H9 (cell line): ENCODE results near the gene ACOXL. TPM values are rescaled to one million over a fixed set of nuclear protein-coding genes. Genes with fewer than 3 reads are reported as not detected.

Experiments used
- DNase-seq: peaks from one replicate; pipeline ENCODE4 v3.0.0-alpha.2; 2017
- H2AFZ ChIP-seq: one replicate; pipeline ENCODE4 v1.6.1; 2013; ENCODE audit warnings: mild to moderate bottlenecking, low read length, control low read depth, moderate library complexity
- H2AK5ac ChIP-seq: 2 replicates; pipeline ENCODE4 v1.6.1; 2013; ENCODE audit warnings: low read length, control low read depth, mixed read lengths; ENCODE audit not compliant: insufficient read length
- H2BK120ac ChIP-seq: one replicate; pipeline ENCODE4 v1.6.1; 2013; ENCODE audit warnings: low read depth, mild to moderate bottlenecking, low read length, control low read depth, inconsistent platforms; ENCODE audit not compliant: poor library complexity, severe bottlenecking
- H2BK12ac ChIP-seq: 2 replicates; pipeline ENCODE4 v1.6.1; 2013; ENCODE audit warnings: low read length, control low read depth, mixed read lengths, low read depth; ENCODE audit not compliant: insufficient read length
- H2BK15ac ChIP-seq: 2 replicates; pipeline ENCODE4 v1.6.1; 2013; ENCODE audit warnings: low read depth, low read length, control low read depth
- H2BK20ac ChIP-seq: one replicate; pipeline ENCODE4 v1.6.1; 2013; ENCODE audit warnings: low read depth, mild to moderate bottlenecking, low read length, control low read depth, inconsistent platforms; ENCODE audit not compliant: poor library complexity, severe bottlenecking
- H2BK5ac ChIP-seq: 2 replicates; pipeline ENCODE4 v1.6.1; 2013; ENCODE audit warnings: low read length, control low read depth, mixed read lengths; ENCODE audit not compliant: insufficient read length
- H3K14ac ChIP-seq: 2 replicates; pipeline ENCODE4 v1.6.1; 2013; ENCODE audit warnings: low read length, control low read depth; ENCODE audit not compliant: insufficient read depth
- H3K18ac ChIP-seq: 2 replicates; pipeline ENCODE4 v1.6.1; 2013; ENCODE audit warnings: low read depth, mild to moderate bottlenecking, mixed read lengths, low read length, control low read depth; ENCODE audit not compliant: insufficient read length
- H3K23ac ChIP-seq: 2 replicates; pipeline ENCODE4 v1.6.1; 2013; ENCODE audit warnings: low read length, control low read depth, mixed read lengths, low read depth; ENCODE audit not compliant: insufficient read length
- H3K23me2 ChIP-seq: 2 replicates; pipeline ENCODE4 v1.6.1; 2013; ENCODE audit warnings: low read depth, mild to moderate bottlenecking, mixed read lengths, low read length, control low read depth; ENCODE audit not compliant: insufficient read length, poor library complexity, severe bottlenecking
- H3K27ac ChIP-seq: 2 replicates; pipeline ENCODE4 v1.5.1; 2013; ENCODE audit warnings: low read length, control low read depth, mixed read lengths, low read depth; ENCODE audit not compliant: insufficient read length
- H3K27me3 ChIP-seq: 2 replicates; pipeline ENCODE4 v1.6.1; 2013; ENCODE audit warnings: low read length, control low read depth, inconsistent platforms; ENCODE audit not compliant: insufficient read depth
- H3K4ac ChIP-seq: 2 replicates; pipeline ENCODE4 v1.6.1; 2013; ENCODE audit warnings: low read depth, mild to moderate bottlenecking, control low read depth, inconsistent platforms, low read length, moderate library complexity
- H3K4me1 ChIP-seq: 2 replicates; pipeline ENCODE4 v1.6.1; 2013; ENCODE audit warnings: low read length, control low read depth, inconsistent platforms; ENCODE audit not compliant: insufficient read depth
- H3K4me2 ChIP-seq: 2 replicates; pipeline ENCODE4 v1.6.1; 2013; ENCODE audit warnings: low read length, control low read depth, mixed read lengths; ENCODE audit not compliant: insufficient read length, insufficient read depth
- H3K56ac ChIP-seq: 2 replicates; pipeline ENCODE4 v1.6.1; 2013; ENCODE audit warnings: low read depth, mild to moderate bottlenecking, mixed read lengths, low read length, control low read depth; ENCODE audit not compliant: insufficient read length
- H3K79me1 ChIP-seq: 2 replicates; pipeline ENCODE4 v1.6.1; 2013; ENCODE audit warnings: low read depth, mild to moderate bottlenecking, moderate library complexity, low read length, control low read depth, inconsistent platforms; ENCODE audit not compliant: insufficient read depth, poor library complexity, severe bottlenecking
- H3K79me2 ChIP-seq: 2 replicates; pipeline ENCODE4 v1.6.1; 2013; ENCODE audit warnings: low read length, control low read depth, inconsistent platforms; ENCODE audit not compliant: insufficient read depth
- H3K9ac ChIP-seq: 2 replicates; pipeline ENCODE4 v1.6.1; 2013; ENCODE audit warnings: low read length, control low read depth, mixed read lengths; ENCODE audit not compliant: insufficient read length; ENCODE audit errors: extremely low read depth
- H3K9me3 ChIP-seq: one replicate; pipeline ENCODE4 v1.6.1; 2013; ENCODE audit warnings: low read depth, low read length, inconsistent platforms; ENCODE audit not compliant: control insufficient read depth
- H3T11ph ChIP-seq: one replicate; pipeline ENCODE4 v1.6.1; 2013; ENCODE audit warnings: mild to moderate bottlenecking, low read length, control low read depth, inconsistent platforms
- H4K20me1 ChIP-seq: one replicate; pipeline ENCODE4 v1.6.1; 2013; ENCODE audit not compliant: control insufficient read depth, insufficient read length, insufficient read depth
- H4K5ac ChIP-seq: 2 replicates; pipeline ENCODE4 v1.6.1; 2013; ENCODE audit warnings: low read depth, mild to moderate bottlenecking, mixed read lengths, low read length, control low read depth; ENCODE audit not compliant: insufficient read length
- H4K8ac ChIP-seq: replicated peaks from 2 replicates; pipeline ENCODE4 v1.6.1; 2013; ENCODE audit warnings: low read length, control low read depth, mixed read lengths, low read depth; ENCODE audit not compliant: insufficient read length
- H4K91ac ChIP-seq: 2 replicates; pipeline ENCODE4 v1.6.1; 2013; ENCODE audit warnings: low read depth, mild to moderate bottlenecking, moderate library complexity, mixed read lengths, low read length, control low read depth; ENCODE audit not compliant: insufficient read length
- H3K27ac Mint-ChIP-seq, 3 experiments: 2 replicates in 2 of 3; 3 replicates in 1 of 3; pipeline ENCODE4 v1.8.0; 2020 to 2021; ENCODE audit warnings: mixed read lengths in 3 of 3, mild to moderate bottlenecking in 1 of 3, moderate library complexity in 1 of 3
- H3K27me3 Mint-ChIP-seq: 2 replicates; pipeline ENCODE4 v1.8.0; 2021; ENCODE audit warnings: low read depth, mild to moderate bottlenecking, moderate library complexity, mixed read lengths
- H3K36me3 Mint-ChIP-seq, 3 experiments: 2 replicates in 2 of 3; 3 replicates in 1 of 3; pipeline ENCODE4 v1.8.0; 2020 to 2021; ENCODE audit warnings: low read depth in 3 of 3, mixed read lengths in 3 of 3; ENCODE audit not compliant: insufficient read depth in 1 of 3
- H3K4me1 Mint-ChIP-seq, 2 experiments: 2 replicates each; pipeline ENCODE4 v1.8.0; 2020; ENCODE audit warnings: mixed read lengths in 2 of 2
- H3K4me3 Mint-ChIP-seq, 2 experiments: 2 replicates in 1 of 2; 3 replicates in 1 of 2; pipeline ENCODE4 v1.8.0; 2020 to 2021; ENCODE audit warnings: mild to moderate bottlenecking in 2 of 2, mixed read lengths in 2 of 2, moderate library complexity in 1 of 2
- H3K9me3 Mint-ChIP-seq, 2 experiments: 2 replicates in 1 of 2; 3 replicates in 1 of 2; pipeline ENCODE4 v1.8.0; 2020; ENCODE audit warnings: mild to moderate bottlenecking in 2 of 2, mixed read lengths in 2 of 2, moderate library complexity in 1 of 2
- CTCF ChIP-seq: fragments of 200-600 bp; sonication (generic); conservative IDR thresholded peaks from 3 replicates; pipeline ENCODE4 v1.8.0; 2021; ENCODE audit warnings: antibody characterized with exemption, mild to moderate bottlenecking
- WGBS: extraction: QIAGEN DNeasy Blood & Tissue Kit; methylation state at CpG from one replicate; pipeline ENCODE4 v1.1.7; 2013; ENCODE audit warnings: missing lambda C conversion rate, low lambda C conversion rate, mixed read lengths; ENCODE audit not compliant: insufficient read length; ENCODE audit errors: extremely low coverage; 5-methylcytosine and 5-hydroxymethylcytosine counted together
- total RNA-seq: library from RNA; stranded (reverse); gene quantifications from 2 replicates; pipeline ENCODE4 v1.2.1, GENCODE V29; 2021

The ACOXL gene
- total RNA-seq, 1 experiment from 2014 or later = 37.6 TPM

- H3K56ac ChIP-seq = no peak overlapping the region
- H3K4me1 ChIP-seq = no peaks in the 10 kb centered on the region
- H2BK12ac ChIP-seq = no peak overlapping the region
- H3K79me2 ChIP-seq = no peaks in the 10 kb centered on the region
- no peak overlapping the region for H3K9ac ChIP-seq
- TF ChIP-seq CTCF = no peak
- H3K27me3 ChIP-seq = peaks cover 14% of the 10 kb centered on the region; the same call in 1 of the 2 replicates
- no peak overlapping the region for H4K91ac ChIP-seq
- H3T11ph ChIP-seq = no peak overlapping the region
- no CpG with 5 or more reads among the region's 1 CpG for WGBS
- no peak overlapping the region for H2AK5ac ChIP-seq
- H3K14ac ChIP-seq = no peak overlapping the region; the same call in 1 of the 2 replicates
- no peak overlapping the region for H3K23ac ChIP-seq
- H4K8ac ChIP-seq = no peak overlapping the region
- Mint-ChIP-seq H3K36me3 (no peaks in the 10 kb centered on the region; a peak in 2 of 7 replicates), H3K27me3 (peaks cover 26% of the 10 kb centered on the region), H3K27ac (no peak overlapping the region), H3K4me3 (no peak overlapping the region), H3K9me3 (peaks cover 3 to 5% of the 10 kb centered on the region in 2 experiments; a peak in 2 of 5 replicates), H3K4me1 (peaks cover 19 to 21% of the 10 kb centered on the region in 2 experiments)
- no peak overlapping the region for H3K27ac ChIP-seq
- no peak overlapping the region for H3K4ac ChIP-seq
- H2BK5ac ChIP-seq = no peak overlapping the region
- H3K18ac ChIP-seq = no peak overlapping the region
- DNase-seq = no peak
- H2BK120ac ChIP-seq = no peak overlapping the region
- H2BK15ac ChIP-seq = no peak overlapping the region
- H3K23me2 ChIP-seq = peaks cover 18% of the 10 kb centered on the region
- H2BK20ac ChIP-seq = no peak overlapping the region
- H4K20me1 ChIP-seq = no peaks in the 10 kb centered on the region
- H3K79me1 ChIP-seq = no peaks in the 10 kb centered on the region
- H2AFZ ChIP-seq = no peak overlapping the region
- H3K4me2 ChIP-seq = no peak overlapping the region
- no peak overlapping the region for H4K5ac ChIP-seq
- H3K9me3 ChIP-seq = no peaks in the 10 kb centered on the region
These were observed 381.5 kb downstream of the ACOXL start for GRCh38 chr2:111113838-111114237.
